Prostate gland (tissue), 2 donors: ENCODE results near the gene PRDM16. TPM values are rescaled to one million over a fixed set of nuclear protein-coding genes. Genes with fewer than 3 reads are reported as not detected.

Source experiments
- DNase-seq: peaks from one replicate; pipeline ENCODE4 v3.0.0-alpha.2; 2019; ENCODE audit warnings: low spot score
- H3K27ac ChIP-seq, 2 donors: fragments of 200-600 bp; sonication (generic); 2 replicates each; pipeline ENCODE4 v1.5.1; 2017 to 2019
- H3K27me3 ChIP-seq: fragments of 200-600 bp; sonication (generic); replicated peaks from 2 replicates; pipeline ENCODE4 v1.5.1; 2019; ENCODE audit not compliant: insufficient read depth
- H3K36me3 ChIP-seq, 2 donors: fragments of 200-600 bp; sonication (generic); 1 replicate in 1 of 2; 2 replicates in 1 of 2; pipeline versions ENCODE4 v1.5.1 to v1.8.1; 2017 to 2019
- H3K4me1 ChIP-seq: fragments of 200-600 bp; sonication (generic); replicated peaks from 2 replicates; pipeline ENCODE4 v1.5.1; 2019
- H3K4me3 ChIP-seq, 2 donors: fragments of 200-600 bp; sonication (generic); 2 replicates each; pipeline ENCODE4 v1.5.1; 2017 to 2019
- H3K9me3 ChIP-seq: fragments of 200-600 bp; sonication (generic); 2 replicates; pipeline ENCODE4 v1.5.1; 2017
- POLR2A ChIP-seq: fragments of 450-650 bp; IDR thresholded peaks from one replicate; pipeline ENCODE4 v1.6.1; 2016; ENCODE audit warnings: antibody characterized with exemption, mild to moderate bottlenecking
- POLR2AphosphoS5 ChIP-seq: sonication (generic); formaldehyde crosslinking; IDR thresholded peaks from one replicate; pipeline ENCODE4 v1.6.1; 2017; ENCODE audit warnings: antibody characterized with exemption
- WGBS: methylation state at CpG from one replicate; pipeline ENCODE4 v1.1.5; 2018; 5-methylcytosine and 5-hydroxymethylcytosine counted together
- intact Hi-C: fragments of 100-400 bp; cut with DNase I; formaldehyde crosslinking; loops from one replicate; pipeline ENCODE4 v1.14.2; 2022
- total RNA-seq, 2 donors: library from RNA; depleted of rRNA; stranded (reverse); fragments of >200 nt; gene quantifications; one replicate each; pipeline ENCODE4 v1.1.0, GENCODE V29; 2016
- TF ChIP-seq, protein P1 (sequence below), 4 experiments: fragments of 200-600 bp in 2 of 4; fragments of 450-650 bp in 2 of 4; sonication (generic) in 2 of 4; IDR thresholded peaks; 1 replicate in 3 of 4; 2 replicates in 1 of 4; pipeline ENCODE4 v1.5.1; 2016 to 2019; ENCODE audit warnings: antibody characterized with exemption in 4 of 4, mild to moderate bottlenecking in 2 of 4, moderate library complexity in 2 of 4

The PRDM16 gene
- total RNA-seq, 2 donors from 2014 or later: 0.23 to 6.5 TPM

DNA sequence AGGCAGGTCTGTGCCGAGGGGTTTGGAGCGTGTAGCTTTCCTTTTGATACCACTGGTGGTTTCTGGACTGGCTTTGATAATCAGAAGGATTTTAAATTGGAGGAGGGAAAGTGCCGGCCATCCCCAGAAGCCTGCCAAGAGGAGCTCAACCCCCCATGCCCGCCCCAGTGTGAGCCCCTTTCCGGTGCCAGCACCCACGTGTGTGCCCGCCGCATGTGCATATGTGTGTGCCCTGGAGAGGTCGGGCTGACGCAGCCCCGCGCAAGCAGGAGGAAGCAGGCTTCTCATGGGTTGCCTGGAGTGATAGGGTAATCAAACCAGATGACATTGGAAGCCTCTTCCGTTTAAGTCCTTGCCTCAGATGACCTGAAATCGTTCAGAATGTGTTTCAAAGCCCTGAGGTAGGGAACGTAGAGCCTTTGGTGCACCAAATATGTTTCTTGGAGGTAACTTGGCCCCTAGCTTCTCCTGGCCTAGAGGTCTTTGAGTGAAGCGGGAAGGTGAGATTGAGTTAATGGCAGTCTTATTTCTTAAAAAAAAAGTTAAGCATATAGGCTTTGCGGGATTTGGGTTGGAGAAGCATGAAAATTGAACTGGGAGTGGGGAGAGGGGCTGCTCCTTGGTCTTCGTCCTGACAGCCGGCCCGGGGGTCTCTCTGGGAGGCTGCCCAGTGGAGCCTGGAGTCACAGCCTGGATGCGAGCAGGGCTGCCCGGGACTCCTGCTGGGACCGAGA lies 351.4 kb downstream of the PRDM16 start:
- no peak overlapping the region for H3K4me3 ChIP-seq
- no peaks in the 10 kb centered on the region for H3K9me3 ChIP-seq
- no peak overlapping the region for H3K27ac ChIP-seq
- no peak for DNase-seq
- H3K36me3 ChIP-seq: no peaks in the 10 kb centered on the region
- no peaks in the 10 kb centered on the region for H3K4me1 ChIP-seq
- no peaks in the 10 kb centered on the region for H3K27me3 ChIP-seq
- intact Hi-C loops: loop anchor here (5.0 kb wide), 1 partner anchor 1003 kb away; no protein-coding TSS in a partner anchor
- WGBS: 89% methylated on average over 23 of the region's 23 CpGs
- TF ChIP-seq, protein P1, sequence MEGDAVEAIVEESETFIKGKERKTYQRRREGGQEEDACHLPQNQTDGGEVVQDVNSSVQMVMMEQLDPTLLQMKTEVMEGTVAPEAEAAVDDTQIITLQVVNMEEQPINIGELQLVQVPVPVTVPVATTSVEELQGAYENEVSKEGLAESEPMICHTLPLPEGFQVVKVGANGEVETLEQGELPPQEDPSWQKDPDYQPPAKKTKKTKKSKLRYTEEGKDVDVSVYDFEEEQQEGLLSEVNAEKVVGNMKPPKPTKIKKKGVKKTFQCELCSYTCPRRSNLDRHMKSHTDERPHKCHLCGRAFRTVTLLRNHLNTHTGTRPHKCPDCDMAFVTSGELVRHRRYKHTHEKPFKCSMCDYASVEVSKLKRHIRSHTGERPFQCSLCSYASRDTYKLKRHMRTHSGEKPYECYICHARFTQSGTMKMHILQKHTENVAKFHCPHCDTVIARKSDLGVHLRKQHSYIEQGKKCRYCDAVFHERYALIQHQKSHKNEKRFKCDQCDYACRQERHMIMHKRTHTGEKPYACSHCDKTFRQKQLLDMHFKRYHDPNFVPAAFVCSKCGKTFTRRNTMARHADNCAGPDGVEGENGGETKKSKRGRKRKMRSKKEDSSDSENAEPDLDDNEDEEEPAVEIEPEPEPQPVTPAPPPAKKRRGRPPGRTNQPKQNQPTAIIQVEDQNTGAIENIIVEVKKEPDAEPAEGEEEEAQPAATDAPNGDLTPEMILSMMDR (IDR thresholded peaks at IDR 0.05): no peak
- TF ChIP-seq POLR2A: no peak
- no peak for TF ChIP-seq POLR2AphosphoS5

DNA sequence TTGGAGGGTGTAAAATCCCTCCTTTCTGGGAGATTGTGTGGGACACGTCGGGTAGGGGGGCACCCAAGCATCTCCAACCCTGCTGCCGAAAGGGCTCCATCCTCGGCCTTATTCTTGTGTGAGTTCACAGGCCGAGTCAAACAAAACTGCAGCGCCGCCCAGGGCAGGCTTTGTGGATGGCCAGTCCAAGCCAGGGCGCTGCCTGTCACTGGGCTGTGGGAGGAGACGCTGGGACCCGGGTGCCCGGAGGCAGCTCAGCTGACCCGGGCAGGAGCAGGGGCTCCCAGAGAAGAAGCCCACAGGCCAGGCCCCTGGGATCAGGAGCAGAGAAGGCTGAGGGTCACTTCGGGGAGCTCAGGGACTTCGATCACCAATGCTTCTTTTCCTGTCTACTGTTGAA lies 353.6 kb downstream of the PRDM16 start:
- 92% methylated on average over 14 of the region's 14 CpGs for WGBS

DNA sequence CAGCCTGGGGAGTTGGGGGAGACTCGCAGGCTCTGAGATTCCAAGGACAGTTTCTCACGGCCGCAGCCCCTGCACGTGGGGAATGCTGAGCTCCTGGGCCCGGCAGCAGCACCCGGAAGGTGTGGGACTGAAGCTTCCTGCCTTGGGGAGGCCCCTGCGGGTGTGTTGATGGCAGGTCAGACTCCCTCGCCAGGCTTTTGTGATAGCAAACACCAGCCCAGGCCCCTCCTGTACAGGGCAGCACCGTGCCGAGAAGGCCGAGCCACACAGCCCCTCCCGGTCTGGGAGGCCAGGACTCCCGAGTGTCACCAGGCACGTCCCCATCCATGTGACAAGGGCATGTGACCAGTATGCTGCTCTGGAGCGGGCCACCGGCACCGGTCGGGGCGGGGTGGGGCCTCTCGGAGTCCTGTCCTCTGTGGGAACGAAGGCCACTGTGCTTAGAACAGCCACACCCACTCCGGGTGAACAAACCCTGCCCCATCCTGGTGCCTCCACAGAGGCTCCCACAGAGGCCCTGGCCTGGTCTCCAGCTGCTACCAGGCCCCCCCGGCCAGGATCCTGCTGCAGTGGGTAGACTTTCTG lies 354.3 kb downstream of the PRDM16 start:
- intact Hi-C loops: loop anchor here (5.0 kb wide), 1 partner anchor 1006 kb away; no protein-coding TSS in a partner anchor
- whole genome bisulfite sequencing: 63% methylated on average over 21 of the region's 23 CpGs
- no peaks in the 10 kb centered on the region for H3K27me3 ChIP-seq
- DNase-seq: no peak
- H3K27ac ChIP-seq: no peak overlapping the region
- no peak overlapping the region for H3K4me3 ChIP-seq
- no peaks in the 10 kb centered on the region for H3K36me3 ChIP-seq
- TF ChIP-seq POLR2A (no peak), POLR2AphosphoS5 (no peak)
- TF ChIP-seq, protein P1 (IDR thresholded peaks at IDR 0.05): no peak
- H3K4me1 ChIP-seq: no peaks in the 10 kb centered on the region
- no peaks in the 10 kb centered on the region for H3K9me3 ChIP-seq

More for the DNA sequence above, 353.6 kb downstream of the PRDM16 start:
- Histone ChIP-seq H3K36me3 (no peaks in the 10 kb centered on the region), H3K4me3 (no peak overlapping the region), H3K4me1 (no peaks in the 10 kb centered on the region), H3K9me3 (no peaks in the 10 kb centered on the region), H3K27ac (no peak overlapping the region), H3K27me3 (no peaks in the 10 kb centered on the region)
- intact Hi-C loops: loop anchor here (5.0 kb wide), 1 partner anchor 1005 kb away; no protein-coding TSS in a partner anchor
- no peak for TF ChIP-seq POLR2AphosphoS5
- TF ChIP-seq, protein P1 (IDR thresholded peaks at IDR 0.05): no peak
- TF ChIP-seq POLR2A: no peak
- DNase-seq: no peak

DNA sequence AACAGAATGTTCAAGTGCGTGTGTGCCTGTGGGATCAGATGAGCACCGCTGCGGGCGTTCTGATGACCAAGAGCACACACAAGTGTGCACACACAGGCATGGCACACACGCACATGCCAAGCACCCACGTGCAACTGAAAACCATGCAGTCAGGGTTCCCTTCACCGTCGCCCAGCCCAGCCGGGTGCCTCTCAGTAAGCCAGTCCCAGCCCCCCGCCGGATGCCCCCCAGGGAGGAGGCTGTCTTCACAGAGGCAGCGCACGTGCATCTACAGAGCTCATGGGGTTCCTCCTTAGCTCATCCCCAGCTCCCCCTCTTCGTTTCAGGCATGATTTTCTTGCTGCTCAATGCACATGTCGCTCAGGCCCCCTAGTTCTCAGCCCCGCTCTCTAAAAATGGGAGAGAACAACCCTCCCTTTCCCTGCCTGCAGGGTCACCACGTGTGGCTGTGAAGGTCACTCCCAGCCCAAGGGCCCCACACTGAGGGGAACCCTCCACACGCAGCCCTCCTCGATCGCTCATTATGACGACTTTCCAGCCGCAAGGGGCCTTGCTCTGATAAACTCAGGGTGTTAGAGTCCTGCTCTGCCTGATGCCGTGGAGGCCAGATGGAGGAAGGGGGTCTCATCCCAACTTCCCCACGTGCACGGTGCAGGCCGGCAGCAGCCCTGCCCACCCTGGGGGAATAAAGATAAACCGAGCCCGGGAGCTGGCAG lies 355.1 kb downstream of the PRDM16 start:
- no peaks in the 10 kb centered on the region for H3K4me1 ChIP-seq
- no peaks in the 10 kb centered on the region for H3K36me3 ChIP-seq
- no peaks in the 10 kb centered on the region for H3K27me3 ChIP-seq
- no peak overlapping the region for H3K4me3 ChIP-seq
- no peak overlapping the region for H3K27ac ChIP-seq
- TF ChIP-seq, protein P1 (IDR thresholded peaks at IDR 0.05): no peak
- no peak for TF ChIP-seq POLR2A
- no peak for TF ChIP-seq POLR2AphosphoS5
- intact Hi-C loops: loop anchor here (2.0 to 5.0 kb wide), 2 partner anchors 601 to 1007 kb away; no protein-coding TSS in a partner anchor
- WGBS: 75% methylated on average over 28 of the region's 28 CpGs
- H3K9me3 ChIP-seq: no peaks in the 10 kb centered on the region
- DNase-seq: no peak
